LNCAP (cell line): Measurements from ENCODE around the gene TTC23L.

Source experiments
- TF ChIP-seq, protein P1 (sequence below): fragments of 450-650 bp; IDR thresholded peaks from 2 replicates; pipeline ENCODE4 v1.5.1; 2017; ENCODE audit warnings: mild to moderate bottlenecking

The TTC23L gene

GRCh38 chr5:34848230-34848629 lies 9.3 kb downstream of the TTC23L start:
- TF ChIP-seq, protein P1, sequence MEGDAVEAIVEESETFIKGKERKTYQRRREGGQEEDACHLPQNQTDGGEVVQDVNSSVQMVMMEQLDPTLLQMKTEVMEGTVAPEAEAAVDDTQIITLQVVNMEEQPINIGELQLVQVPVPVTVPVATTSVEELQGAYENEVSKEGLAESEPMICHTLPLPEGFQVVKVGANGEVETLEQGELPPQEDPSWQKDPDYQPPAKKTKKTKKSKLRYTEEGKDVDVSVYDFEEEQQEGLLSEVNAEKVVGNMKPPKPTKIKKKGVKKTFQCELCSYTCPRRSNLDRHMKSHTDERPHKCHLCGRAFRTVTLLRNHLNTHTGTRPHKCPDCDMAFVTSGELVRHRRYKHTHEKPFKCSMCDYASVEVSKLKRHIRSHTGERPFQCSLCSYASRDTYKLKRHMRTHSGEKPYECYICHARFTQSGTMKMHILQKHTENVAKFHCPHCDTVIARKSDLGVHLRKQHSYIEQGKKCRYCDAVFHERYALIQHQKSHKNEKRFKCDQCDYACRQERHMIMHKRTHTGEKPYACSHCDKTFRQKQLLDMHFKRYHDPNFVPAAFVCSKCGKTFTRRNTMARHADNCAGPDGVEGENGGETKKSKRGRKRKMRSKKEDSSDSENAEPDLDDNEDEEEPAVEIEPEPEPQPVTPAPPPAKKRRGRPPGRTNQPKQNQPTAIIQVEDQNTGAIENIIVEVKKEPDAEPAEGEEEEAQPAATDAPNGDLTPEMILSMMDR = no peak

- TF ChIP-seq, protein P1 = no peak
These were observed 10.3 kb downstream of the TTC23L start for GRCh38 chr5:34849253-34849652.

- TF ChIP-seq, protein P1 = no peak
These were observed 15.7 kb downstream of the TTC23L start for GRCh38 chr5:34854459-34855174.

DNA sequence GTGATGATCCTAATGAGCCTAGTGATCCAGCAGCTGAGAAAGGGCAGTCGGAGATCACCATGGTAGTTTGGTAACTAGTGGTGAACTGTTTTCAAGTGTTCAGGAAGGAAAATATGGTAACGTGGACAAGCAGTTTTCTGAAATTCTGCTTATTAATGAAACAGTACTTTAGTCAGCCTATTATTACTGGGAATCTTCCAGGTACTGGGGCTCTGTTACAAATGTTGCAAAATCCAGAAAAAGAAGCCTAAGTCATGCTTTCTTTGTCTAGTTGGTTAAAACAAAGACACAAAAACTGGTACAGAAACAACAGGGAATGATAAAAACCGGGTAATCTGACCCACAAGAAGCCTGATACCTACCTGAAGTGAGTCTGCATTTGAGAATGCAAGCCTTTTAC lies 18.2 kb downstream of the TTC23L start:
- TF ChIP-seq, protein P1 = no peak

- TF ChIP-seq, protein P1 = no peak
These were observed 18.9 kb downstream of the TTC23L start for GRCh38 chr5:34857894-34858293.

- TF ChIP-seq, protein P1 = no peak
These were observed 19.8 kb downstream of the TTC23L start for GRCh38 chr5:34858790-34859189.

DNA sequence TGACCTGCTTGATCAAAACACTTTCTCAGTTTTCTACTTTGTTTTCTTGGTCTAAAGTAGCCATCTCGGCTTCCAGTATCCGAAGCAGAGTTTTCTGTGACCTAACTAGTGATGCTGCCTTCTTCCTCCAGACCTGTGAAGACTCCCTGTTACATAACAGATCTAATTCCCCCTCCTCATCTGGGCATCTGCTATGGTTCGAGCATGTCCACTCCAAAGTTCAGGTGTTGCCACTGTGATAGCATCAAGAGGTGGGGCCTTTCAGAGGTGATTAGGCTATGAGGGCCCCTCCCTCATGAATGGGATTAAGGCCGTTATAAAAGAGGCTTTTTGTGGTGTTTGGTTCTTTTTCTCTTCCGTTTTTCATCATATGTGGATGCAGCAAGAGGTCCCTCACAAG lies 20.3 kb downstream of the TTC23L start:
- TF ChIP-seq, protein P1 = no peak

GRCh38 chr5:34863946-34864345 lies 25.0 kb downstream of the TTC23L start:
- TF ChIP-seq, protein P1 = no peak
